PC-3 (cell line): ENCODE measurements around the gene MORN4.
"Not testable (repeated sequence)": the region's sequence is repeated elsewhere in the genome, so short reads cannot be mapped to it uniquely, and the experiment has no call there.

Source experiments
- EZH2 ChIP-seq: fragments of 300-600 bp; sonication (generic); IDR thresholded peaks from one replicate; pipeline ENCODE4 v1.6.1; 2017; ENCODE audit warnings: antibody characterized with exemption, mild to moderate bottlenecking, low read length; ENCODE audit not compliant: unreplicated experiment
- TF ChIP-seq, protein P1 (sequence below): fragments of 300-600 bp; sonication (generic); conservative IDR thresholded peaks from 2 replicates; pipeline ENCODE4 v1.5.1; 2017; ENCODE audit warnings: antibody characterized with exemption, low read depth, mild to moderate bottlenecking, low read length

- TF ChIP-seq, protein P1, sequence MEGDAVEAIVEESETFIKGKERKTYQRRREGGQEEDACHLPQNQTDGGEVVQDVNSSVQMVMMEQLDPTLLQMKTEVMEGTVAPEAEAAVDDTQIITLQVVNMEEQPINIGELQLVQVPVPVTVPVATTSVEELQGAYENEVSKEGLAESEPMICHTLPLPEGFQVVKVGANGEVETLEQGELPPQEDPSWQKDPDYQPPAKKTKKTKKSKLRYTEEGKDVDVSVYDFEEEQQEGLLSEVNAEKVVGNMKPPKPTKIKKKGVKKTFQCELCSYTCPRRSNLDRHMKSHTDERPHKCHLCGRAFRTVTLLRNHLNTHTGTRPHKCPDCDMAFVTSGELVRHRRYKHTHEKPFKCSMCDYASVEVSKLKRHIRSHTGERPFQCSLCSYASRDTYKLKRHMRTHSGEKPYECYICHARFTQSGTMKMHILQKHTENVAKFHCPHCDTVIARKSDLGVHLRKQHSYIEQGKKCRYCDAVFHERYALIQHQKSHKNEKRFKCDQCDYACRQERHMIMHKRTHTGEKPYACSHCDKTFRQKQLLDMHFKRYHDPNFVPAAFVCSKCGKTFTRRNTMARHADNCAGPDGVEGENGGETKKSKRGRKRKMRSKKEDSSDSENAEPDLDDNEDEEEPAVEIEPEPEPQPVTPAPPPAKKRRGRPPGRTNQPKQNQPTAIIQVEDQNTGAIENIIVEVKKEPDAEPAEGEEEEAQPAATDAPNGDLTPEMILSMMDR = not testable (repeated sequence)
- not testable (repeated sequence) for TF ChIP-seq EZH2
Observed at GRCh38 chr10:97576487-97576886, 56.8 kb downstream of the MORN4 start.
